Psoas muscle (tissue), 8 donors: ENCODE results near the gene CTRB2. TPM values are rescaled to one million over a fixed set of nuclear protein-coding genes. Genes with fewer than 3 reads are reported as not detected.

Experiments
- ATAC-seq, 4 donors: fragments of 200-7000 bp; cut with Tn5 transposase; one replicate each; pipeline ENCODE4 v1.9.1; 2020; ENCODE audit warnings: moderate library complexity in 3 of 4, mild to moderate bottlenecking in 2 of 4
- DNase-seq, 2 donors: peaks; one replicate each; pipeline ENCODE4 v3.0.0-alpha.2; 2020
- H3K27ac ChIP-seq: fragments of 200-600 bp; one replicate; pipeline ENCODE4 v1.8.0; 2022
- H3K27me3 ChIP-seq, 3 donors: fragments of 200-600 bp in 1 of 3; one replicate each; pipeline versions ENCODE4 v1.6.1 to v1.8.0; 2013 to 2022; ENCODE audit warnings: low read length in 2 of 3, mild to moderate bottlenecking in 2 of 3, moderate library complexity in 1 of 3; ENCODE audit not compliant: insufficient read depth in 3 of 3
- H3K36me3 ChIP-seq, 2 donors: fragments of 200-600 bp in 1 of 2; one replicate each; pipeline versions ENCODE4 v1.6.1 to v1.8.0; 2013 to 2022; ENCODE audit warnings: low read depth in 1 of 2, mild to moderate bottlenecking in 1 of 2, moderate library complexity in 1 of 2; ENCODE audit not compliant: insufficient read depth in 1 of 2
- H3K4me1 ChIP-seq: fragments of 200-600 bp; one replicate; pipeline ENCODE4 v1.8.0; 2022
- H3K4me3 ChIP-seq: fragments of 200-600 bp; one replicate; pipeline ENCODE4 v1.8.0; 2022; ENCODE audit warnings: mild to moderate bottlenecking
- H3K9me3 ChIP-seq: fragments of 200-600 bp; one replicate; pipeline ENCODE4 v1.8.0; 2022
- CTCF ChIP-seq: fragments of 200-600 bp; IDR thresholded peaks from one replicate; pipeline ENCODE4 v1.8.0; 2022; ENCODE audit warnings: antibody characterized with exemption
- WGBS, 3 donors: extraction: QIAGEN DNeasy Blood & Tissue Kit; methylation state at CpG; one replicate each; pipeline versions ENCODE4 v1.1.6 to v1.1.7; 2013; 5-methylcytosine and 5-hydroxymethylcytosine counted together
- intact Hi-C, 2 donors: fragments of 100-400 bp; cut with DNase I; formaldehyde crosslinking; loops; one replicate each; pipeline versions ENCODE4 v1.11.0 to v1.14.2; 2022
- polyA plus RNA-seq, 3 donors: library from polyadenylated mRNA; stranded (reverse); fragments of 200-250 nt; gene quantifications; one replicate each; pipeline ENCODE4 v1.2.3, GENCODE V29; 2013
- total RNA-seq, 4 donors: library from RNA; stranded (reverse); fragmentation: NEBNext Ultra II Directional in 2 of 4; extraction: Animal tissue kit (Norgen Biotek cat#: 25700) in 2 of 4; gene quantifications; one replicate each; pipeline versions ENCODE4 v1.2.1 to v1.2.4, GENCODE V29; 2021 to 2023
- donor health status: healthy with polysubstance abuse.
- donor health status: DM: no; HTN: no; CAD: no; lungs with moderate emphysema.
- donor health status: Bipolar disorder and iron deficiency.
- donor health status: healthy.
- donor health status: DM: yes; HTN: yes; CAD: no.
- donor health status: DM: no; HTN: no; CAD: no.
- donor health status: DM: no; HTN: no; CAD: no.
- donor health status: DM: yes; HTN: yes; CAD: no.

The CTRB2 gene
- total and polyA plus RNA-seq, 7 donors: 0.14 to 2.4 (median 1.1) TPM; not detected in 3

GRCh38 chr16:75222271-75222783 lies 15.4 kb upstream of the CTRB2 start:
- H3K9me3 ChIP-seq: no peaks in the 10 kb centered on the region
- intact Hi-C loops: loop anchor here in 1 of 2 donors (1.0 kb wide), 1 partner anchor 19 kb away; no protein-coding TSS in a partner anchor
- no peak overlapping the region for H3K27ac ChIP-seq
- H3K4me3 ChIP-seq: no peak overlapping the region
- ATAC-seq: no peak
- H3K27me3 ChIP-seq: peaks cover 0 to 2% (median 0%) of the 10 kb centered on the region in 3 donors
- no peak for DNase-seq
- WGBS, 3 donors: 76 to 77% (median 76%) methylated on average over 16 of the region's 16 CpGs
- no peaks in the 10 kb centered on the region for H3K36me3 ChIP-seq
- TF ChIP-seq CTCF: no peak
- H3K4me1 ChIP-seq: no peaks in the 10 kb centered on the region

- 75 to 85% (median 77%) methylated on average over 5 of the region's 5 CpGs for WGBS, 3 donors
- peaks cover 0 to 2% (median 0%) of the 10 kb centered on the region in 3 donors for H3K27me3 ChIP-seq
- ATAC-seq: no peak
- no peaks in the 10 kb centered on the region for H3K36me3 ChIP-seq
- intact Hi-C loops: loop anchor here in 1 of 2 donors (2.0 kb wide), 1 partner anchor 17 kb away; no protein-coding TSS in a partner anchor
- no peaks in the 10 kb centered on the region for H3K9me3 ChIP-seq
- H3K4me3 ChIP-seq: no peak overlapping the region
- no peak overlapping the region for H3K27ac ChIP-seq
- no peak for TF ChIP-seq CTCF
- DNase-seq: no peak
- H3K4me1 ChIP-seq: no peaks in the 10 kb centered on the region
Observed at GRCh38 chr16:75219838-75220237, 12.9 kb upstream of the CTRB2 start.

- no peaks in the 10 kb centered on the region for H3K36me3 ChIP-seq
- H3K27me3 ChIP-seq: peaks cover 0 to 2% (median 0%) of the 10 kb centered on the region in 3 donors
- WGBS, 3 donors: 59 to 84% (median 71%) methylated on average over 4 of the region's 4 CpGs
- ATAC-seq (no peak), DNase-seq (no peak)
- no peaks in the 10 kb centered on the region for H3K9me3 ChIP-seq
- no peak for TF ChIP-seq CTCF
- no peaks in the 10 kb centered on the region for H3K4me1 ChIP-seq
- H3K4me3 ChIP-seq: no peak overlapping the region
- no peak overlapping the region for H3K27ac ChIP-seq
- intact Hi-C loops: loop anchor here in 1 of 2 donors (2.0 kb wide), 1 partner anchor 16 kb away; no protein-coding TSS in a partner anchor
Observed at GRCh38 chr16:75219088-75219487, 12.1 kb upstream of the CTRB2 start.

GRCh38 chr16:75218256-75219076 lies 11.5 kb upstream of the CTRB2 start, which contains the start of gene CTRB1:
TSS of gene CTRB1 (plus strand) at chr16:75218988. CDS start at chr16:75219008, 20 bp downstream.
- H3K4me3 ChIP-seq: no peak within 1 kb of the TSS
- H3K9me3 ChIP-seq: no peaks in the 10 kb centered on the region
- DNase-seq: no peak
- H3K4me1 ChIP-seq: no peaks in the 10 kb centered on the region
- TF ChIP-seq CTCF: no peak
- H3K27ac ChIP-seq: no peak within 1 kb of the TSS
- ATAC-seq: peak in 3 of 4 donors; percentile 13 to 31 (median 26)
- no peaks in the 10 kb centered on the region for H3K36me3 ChIP-seq
- peaks cover 0 to 2% (median 0%) of the 10 kb centered on the region in 3 donors for H3K27me3 ChIP-seq
- intact Hi-C loops: loop anchor here in 1 of 2 donors (2.0 kb wide), 1 partner anchor 16 kb away; no protein-coding TSS in a partner anchor
- WGBS, 3 donors: 64 to 71% (median 69%) methylated on average over 17 to 19 of the region's 19 CpGs
